GOT3 (cell line): ENCODE measurements around the gene MSGN1.

ENCODE experiments used
- DNase-seq: peaks from one replicate; lab custom pipeline; 2025; ENCODE audit warnings: mixed read lengths; lab: John Stamatoyannopoulos, UW

The MSGN1 gene

GRCh38 chr2:17816396-17817245 lies at the start of gene MSGN1:
Gene MSGN1, plus strand, starts transcription at chr2:17816460. Its CDS starts 59 bp downstream, at chr2:17816519.
- no peak for DNase-seq

- DNase-seq = no peak
Observed at GRCh38 chr2:17768894-17769293, 47.4 kb upstream of the MSGN1 start.

- DNase-seq = no peak
Observed at GRCh38 chr2:17771956-17772355, 44.3 kb upstream of the MSGN1 start.

- no peak for DNase-seq
Observed at GRCh38 chr2:17772532-17772931, 43.7 kb upstream of the MSGN1 start.

- DNase-seq = no peak
Observed at GRCh38 chr2:17780546-17780945, 35.7 kb upstream of the MSGN1 start.

GRCh38 chr2:17781482-17781881 lies 34.8 kb upstream of the MSGN1 start:
- DNase-seq = no peak

- DNase-seq = no peak
Observed at GRCh38 chr2:17786727-17787126, 29.5 kb upstream of the MSGN1 start.

- DNase-seq = no peak
Observed at GRCh38 chr2:17788773-17789172, 27.5 kb upstream of the MSGN1 start.

- no peak for DNase-seq
Observed at GRCh38 chr2:17790536-17790935, 25.7 kb upstream of the MSGN1 start.

GRCh38 chr2:17791121-17791816 lies 25.0 kb upstream of the MSGN1 start:
- DNase-seq = no peak

GRCh38 chr2:17791817-17792130 lies 24.5 kb upstream of the MSGN1 start:
- no peak for DNase-seq

- DNase-seq = no peak
Observed at GRCh38 chr2:17792515-17792914, 23.7 kb upstream of the MSGN1 start.

- no peak for DNase-seq
Observed at GRCh38 chr2:17793296-17793695, 23.0 kb upstream of the MSGN1 start.

- DNase-seq = no peak
Observed at GRCh38 chr2:17793803-17794354, 22.4 kb upstream of the MSGN1 start.

GRCh38 chr2:17795309-17795708 lies 21.0 kb upstream of the MSGN1 start:
- DNase-seq = no peak

GRCh38 chr2:17798338-17798737 lies 17.9 kb upstream of the MSGN1 start:
- DNase-seq = no peak

GRCh38 chr2:17799301-17800120 lies 16.7 kb upstream of the MSGN1 start:
- DNase-seq = no peak

GRCh38 chr2:17800219-17800618 lies 16.0 kb upstream of the MSGN1 start:
- DNase-seq = no peak

GRCh38 chr2:17800693-17801458 lies 15.4 kb upstream of the MSGN1 start:
- no peak for DNase-seq

- no peak for DNase-seq
Observed at GRCh38 chr2:17803497-17803896, 12.8 kb upstream of the MSGN1 start.

GRCh38 chr2:17804358-17804757 lies 11.9 kb upstream of the MSGN1 start:
- DNase-seq = no peak

GRCh38 chr2:17805166-17805565 lies 11.1 kb upstream of the MSGN1 start:
- no peak for DNase-seq
